ENCODE measurements around the gene AMER3.

The AMER3 gene

DNA sequence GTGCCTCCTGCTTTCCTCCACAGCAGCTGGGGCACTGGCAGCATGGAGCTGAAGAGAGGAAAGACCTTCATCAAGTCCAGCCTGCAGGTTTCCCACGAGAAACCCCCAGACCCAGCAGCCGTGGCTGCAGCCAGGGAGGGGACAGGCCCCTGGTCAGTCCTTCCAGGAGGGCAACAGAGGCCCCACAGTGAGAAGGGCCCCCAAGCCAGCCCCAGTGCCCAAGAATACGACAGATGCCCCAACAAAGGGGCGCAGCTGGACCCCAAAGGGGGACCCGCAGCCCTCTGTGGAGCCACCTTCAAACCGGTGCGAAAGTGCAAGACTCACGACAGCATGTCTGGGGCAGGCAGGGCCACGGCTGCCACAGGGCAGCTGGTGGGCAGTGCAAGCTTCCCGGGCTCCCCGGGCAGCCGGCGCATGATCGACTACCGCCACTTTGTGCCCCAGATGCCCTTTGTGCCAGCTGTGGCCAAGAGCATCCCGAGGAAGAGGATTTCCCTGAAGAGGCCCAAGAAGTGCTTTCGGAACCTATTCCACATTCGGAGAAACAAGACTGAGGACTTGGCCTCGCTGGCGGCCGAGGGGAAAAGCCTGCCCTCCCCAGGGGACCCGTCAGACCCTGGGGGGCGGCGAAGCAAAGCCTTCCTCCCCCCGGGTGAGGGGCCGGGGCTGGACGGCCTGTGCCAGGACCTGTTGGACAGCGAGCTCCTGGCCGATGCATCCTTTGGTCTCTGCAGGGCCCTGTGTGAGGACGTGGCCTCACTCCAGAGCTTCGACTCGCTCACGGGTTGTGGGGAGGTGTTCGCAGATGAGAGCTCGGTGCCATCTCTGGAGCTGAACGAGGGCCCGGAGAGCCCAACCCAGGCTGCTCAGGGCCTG is 6.9 kb downstream of the AMER3 start:
- no peaks in the 10 kb centered on the region for H3K9me3 ChIP-seq (ENCODE audit: control extremely low read depth in 1 of 5, control insufficient read depth in 4 of 5, insufficient read depth in 2 of 5, low read depth in 1 of 5, low read length in 4 of 5)
- CTCF ChIA-PET, result interaction anchor here (1.2 to 1.4 kb wide), 2 partner anchors 36 to 37 kb away, joined by 3 read pairs; no protein-coding TSS in a partner anchor
- H3K4me1 ChIP-seq (ENCODE audit: control extremely low read depth in 1 of 4, control insufficient read depth in 4 of 4, insufficient read depth in 4 of 4, low read length in 3 of 4), result no peaks in the 10 kb centered on the region
- H3K27me3 ChIP-seq (replicated peaks in 2 of 5; ENCODE audit: control insufficient read depth in 4 of 5, insufficient read depth in 5 of 5, low read length in 4 of 5), result peaks cover 0 to 34% (median 4%) of the 10 kb centered on the region in 5 experiments
- H3K36me3 ChIP-seq (ENCODE audit: control insufficient read depth in 4 of 4, insufficient read depth in 4 of 4, low read length in 3 of 4), result no peaks in the 10 kb centered on the region
- no peak for DNase-seq
- H3K27ac ChIP-seq (ENCODE audit: insufficient read depth in 1 of 2, low read depth in 1 of 2, low read length in 2 of 2, poor library complexity in 1 of 2, severe bottlenecking in 2 of 2), result no peak overlapping the region
- POLR2A ChIA-PET, result no interaction called here
- no peak overlapping the region for H3K4me3 ChIP-seq (ENCODE audit: control insufficient read depth in 1 of 7, extremely low read depth in 1 of 7, insufficient read depth in 4 of 7, low read depth in 2 of 7, low read length in 6 of 7)
- WGBS (ENCODE audit: insufficient coverage), result 89% methylated on average over 36 of the region's 37 CpGs

DNA sequence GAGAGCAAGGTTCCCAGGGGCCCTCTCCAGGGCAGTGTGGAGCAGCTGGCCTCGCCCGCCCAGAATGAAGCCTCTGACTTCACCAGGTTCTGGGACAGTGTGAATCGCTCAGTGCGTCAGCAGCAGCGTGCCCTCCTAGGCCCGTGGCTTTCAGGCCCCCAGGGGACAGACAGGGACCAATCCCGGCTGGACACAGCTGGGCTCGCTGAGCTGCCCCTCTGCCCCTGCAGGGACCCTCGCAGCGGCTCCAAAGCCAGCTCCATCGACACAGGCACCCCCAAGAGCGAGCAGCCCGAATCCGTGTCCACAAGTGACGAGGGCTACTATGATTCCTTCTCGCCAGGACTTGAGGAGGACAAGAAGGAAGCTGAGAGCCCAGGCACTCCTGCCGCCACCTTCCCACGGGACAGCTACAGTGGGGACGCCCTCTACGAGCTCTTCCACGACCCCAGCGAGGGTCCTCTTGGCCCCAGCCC is 7.6 kb downstream of the AMER3 start:
- peaks cover 0 to 28% (median 4%) of the 10 kb centered on the region in 5 experiments for H3K27me3 ChIP-seq (replicated peaks in 2 of 5; ENCODE audit: control insufficient read depth in 4 of 5, insufficient read depth in 5 of 5, low read length in 4 of 5)
- H3K4me1 ChIP-seq (ENCODE audit: control extremely low read depth in 1 of 4, control insufficient read depth in 4 of 4, insufficient read depth in 4 of 4, low read length in 3 of 4), result no peaks in the 10 kb centered on the region
- no peaks in the 10 kb centered on the region for H3K36me3 ChIP-seq (ENCODE audit: control insufficient read depth in 4 of 4, insufficient read depth in 4 of 4, low read length in 3 of 4)
- 95% methylated on average over 22 of the region's 22 CpGs for WGBS (ENCODE audit: insufficient coverage)
- H3K9me3 ChIP-seq (ENCODE audit: control extremely low read depth in 1 of 5, control insufficient read depth in 4 of 5, insufficient read depth in 2 of 5, low read depth in 1 of 5, low read length in 4 of 5), result no peaks in the 10 kb centered on the region
- no peak for DNase-seq
- ChIA-PET POLR2A (no interaction called here), CTCF (interaction anchor here (1.4 to 1.5 kb wide), 2 partner anchors 34 to 37 kb away, joined by 3 to 4 read pairs; no protein-coding TSS in a partner anchor)
- H3K4me3 ChIP-seq (ENCODE audit: control insufficient read depth in 1 of 7, extremely low read depth in 1 of 7, insufficient read depth in 4 of 7, low read depth in 2 of 7, low read length in 6 of 7), result no peak overlapping the region
- no peak overlapping the region for H3K27ac ChIP-seq (ENCODE audit: insufficient read depth in 1 of 2, low read depth in 1 of 2, low read length in 2 of 2, poor library complexity in 1 of 2, severe bottlenecking in 2 of 2)

DNA sequence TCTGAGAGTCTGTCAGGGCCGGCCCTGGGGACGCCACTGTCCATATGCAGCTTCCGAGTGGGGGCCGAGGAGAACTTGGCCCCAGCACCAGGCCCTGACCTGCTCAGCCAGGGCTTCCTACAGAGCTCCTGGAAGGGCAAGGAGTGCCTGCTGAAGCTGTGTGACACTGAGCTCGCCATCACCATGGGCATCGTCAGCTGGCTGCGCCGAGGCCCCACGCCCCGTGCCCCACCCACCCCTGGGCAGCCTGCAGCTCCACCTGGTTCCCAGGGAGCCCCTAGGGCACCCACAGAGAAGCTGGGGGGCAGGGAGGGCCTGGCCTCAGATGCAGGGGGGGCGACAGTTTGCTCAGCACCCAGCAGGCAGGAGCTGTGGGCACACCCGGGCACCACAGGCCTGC is 8.1 kb downstream of the AMER3 start:
- Histone ChIP-seq H3K27ac (ENCODE audit: insufficient read depth in 1 of 2, low read depth in 1 of 2, low read length in 2 of 2, poor library complexity in 1 of 2, severe bottlenecking in 2 of 2) (no peak overlapping the region), H3K9me3 (ENCODE audit: control extremely low read depth in 1 of 5, control insufficient read depth in 4 of 5, insufficient read depth in 2 of 5, low read depth in 1 of 5, low read length in 4 of 5) (no peaks in the 10 kb centered on the region), H3K36me3 (ENCODE audit: control insufficient read depth in 4 of 4, insufficient read depth in 4 of 4, low read length in 3 of 4) (no peaks in the 10 kb centered on the region), H3K4me1 (ENCODE audit: control extremely low read depth in 1 of 4, control insufficient read depth in 4 of 4, insufficient read depth in 4 of 4, low read length in 3 of 4) (no peaks in the 10 kb centered on the region), H3K27me3 (replicated peaks in 2 of 5; ENCODE audit: control insufficient read depth in 4 of 5, insufficient read depth in 5 of 5, low read length in 4 of 5) (peaks cover 0 to 24% (median 4%) of the 10 kb centered on the region in 5 experiments), H3K4me3 (ENCODE audit: control insufficient read depth in 1 of 7, extremely low read depth in 1 of 7, insufficient read depth in 4 of 7, low read depth in 2 of 7, low read length in 6 of 7) (no peak overlapping the region)
- POLR2A ChIA-PET, result no interaction called here
- 98% methylated on average over 12 of the region's 12 CpGs for WGBS (ENCODE audit: insufficient coverage)
- CTCF ChIA-PET, result interaction anchor here (1.5 kb wide), 1 partner anchor 34 kb away, joined by 4 read pairs; no protein-coding TSS in a partner anchor
- no peak for DNase-seq

DNA sequence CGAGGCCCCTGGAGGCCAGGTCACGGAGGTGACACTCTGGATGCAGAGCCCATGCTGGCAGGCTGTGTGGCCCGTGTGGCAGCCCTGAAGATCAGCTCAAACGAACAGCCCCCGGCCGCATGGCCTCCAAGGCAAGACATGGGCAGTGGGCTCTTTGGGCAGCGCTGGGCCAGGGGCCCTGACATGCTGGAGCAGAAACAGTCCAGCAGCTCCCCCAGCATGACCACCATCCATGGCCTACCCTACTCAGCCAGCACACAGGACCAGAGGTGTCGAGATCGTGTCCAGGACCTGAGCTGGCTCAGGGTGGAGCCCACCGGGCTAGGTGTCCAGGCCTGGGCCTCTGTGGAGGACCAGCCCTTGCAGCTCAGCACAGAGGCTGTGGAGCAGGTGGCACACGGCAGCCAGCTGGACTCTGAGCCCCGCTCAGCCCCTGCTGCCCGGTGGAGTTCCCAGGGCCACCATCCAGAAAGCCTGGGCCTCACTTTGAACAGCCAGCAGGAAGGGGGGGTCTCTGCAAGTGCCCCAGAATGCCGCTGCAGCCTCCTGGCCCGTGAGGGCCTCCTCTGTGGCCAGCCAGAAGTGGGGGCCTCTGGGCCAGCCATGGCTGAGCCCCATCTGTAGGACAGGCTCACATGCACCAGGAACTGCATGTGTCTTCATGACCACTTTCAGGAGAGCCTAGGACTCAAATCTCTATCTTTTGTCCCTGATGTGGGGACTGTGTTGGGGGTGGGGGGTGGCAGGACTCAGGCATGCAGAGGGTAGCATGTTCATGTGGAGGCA is 8.9 kb downstream of the AMER3 start:
- Histone ChIP-seq H3K4me3 (ENCODE audit: control insufficient read depth in 1 of 7, extremely low read depth in 1 of 7, insufficient read depth in 4 of 7, low read depth in 2 of 7, low read length in 6 of 7) (no peak overlapping the region), H3K27me3 (replicated peaks in 2 of 5; ENCODE audit: control insufficient read depth in 4 of 5, insufficient read depth in 5 of 5, low read length in 4 of 5) (peaks cover 0 to 18% (median 4%) of the 10 kb centered on the region in 5 experiments), H3K9me3 (ENCODE audit: control extremely low read depth in 1 of 5, control insufficient read depth in 4 of 5, insufficient read depth in 2 of 5, low read depth in 1 of 5, low read length in 4 of 5) (no peaks in the 10 kb centered on the region), H3K36me3 (ENCODE audit: control insufficient read depth in 4 of 4, insufficient read depth in 4 of 4, low read length in 3 of 4) (no peaks in the 10 kb centered on the region), H3K4me1 (ENCODE audit: control extremely low read depth in 1 of 4, control insufficient read depth in 4 of 4, insufficient read depth in 4 of 4, low read length in 3 of 4) (no peaks in the 10 kb centered on the region), H3K27ac (ENCODE audit: insufficient read depth in 1 of 2, low read depth in 1 of 2, low read length in 2 of 2, poor library complexity in 1 of 2, severe bottlenecking in 2 of 2) (no peak overlapping the region)
- CTCF ChIA-PET, result interaction anchor here (1.5 kb wide), 1 partner anchor 33 kb away, joined by 4 read pairs; no protein-coding TSS in a partner anchor
- 96% methylated on average over 15 of the region's 15 CpGs for WGBS (ENCODE audit: insufficient coverage)
- POLR2A ChIA-PET, result no interaction called here
- no peak for DNase-seq

DNA sequence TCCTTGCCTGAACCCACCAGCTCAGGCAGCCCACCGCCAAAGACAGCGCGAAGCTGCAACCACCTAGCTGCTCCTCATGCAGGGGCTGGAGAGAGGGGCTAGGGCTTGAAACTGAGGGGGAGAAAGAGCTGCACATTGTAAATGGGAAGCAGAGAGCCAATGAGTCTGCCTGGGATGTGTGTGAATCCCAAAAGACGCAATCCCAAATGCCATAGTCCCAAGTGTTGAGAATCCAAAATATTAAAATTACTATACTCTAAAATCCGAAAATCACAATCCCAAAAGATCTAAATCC is 9.4 kb downstream of the AMER3 start:
- ChIA-PET CTCF (no interaction called here), POLR2A (no interaction called here)
- Histone ChIP-seq H3K27ac (ENCODE audit: insufficient read depth in 1 of 2, low read depth in 1 of 2, low read length in 2 of 2, poor library complexity in 1 of 2, severe bottlenecking in 2 of 2) (no peak overlapping the region), H3K27me3 (replicated peaks in 2 of 5; ENCODE audit: control insufficient read depth in 4 of 5, insufficient read depth in 5 of 5, low read length in 4 of 5) (peaks cover 0 to 18% (median 4%) of the 10 kb centered on the region in 5 experiments), H3K4me3 (ENCODE audit: control insufficient read depth in 1 of 7, extremely low read depth in 1 of 7, insufficient read depth in 4 of 7, low read depth in 2 of 7, low read length in 6 of 7) (no peak overlapping the region), H3K9me3 (ENCODE audit: control extremely low read depth in 1 of 5, control insufficient read depth in 4 of 5, insufficient read depth in 2 of 5, low read depth in 1 of 5, low read length in 4 of 5) (no peaks in the 10 kb centered on the region), H3K4me1 (ENCODE audit: control extremely low read depth in 1 of 4, control insufficient read depth in 4 of 4, insufficient read depth in 4 of 4, low read length in 3 of 4) (no peaks in the 10 kb centered on the region), H3K36me3 (ENCODE audit: control insufficient read depth in 4 of 4, insufficient read depth in 4 of 4, low read length in 3 of 4) (no peaks in the 10 kb centered on the region)
- no peak for DNase-seq
- no CpG with 5 or more reads among the region's 5 CpGs for WGBS (ENCODE audit: insufficient coverage)

DNA sequence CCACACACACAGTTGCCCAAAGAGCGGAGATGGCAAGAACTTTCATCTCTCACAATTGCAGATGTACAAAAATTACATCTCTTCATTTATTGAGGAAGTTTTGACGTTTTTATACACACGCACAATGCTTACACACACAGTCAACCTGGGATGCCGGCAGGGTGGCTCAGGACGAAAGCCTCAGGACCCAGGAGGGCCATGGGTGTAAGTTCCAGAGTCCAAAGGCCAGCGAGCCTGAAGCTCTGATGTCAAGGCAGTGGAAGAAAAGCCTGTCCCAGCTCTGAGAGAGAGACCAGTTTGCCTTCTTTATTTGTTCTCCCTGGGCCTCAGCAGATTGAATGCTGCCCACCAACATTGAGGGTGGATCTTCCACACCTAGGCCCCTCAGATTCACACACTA is 10.1 kb downstream of the AMER3 start:
- CTCF ChIA-PET, result no interaction called here
- Histone ChIP-seq H3K27me3 (replicated peaks in 2 of 5; ENCODE audit: control insufficient read depth in 4 of 5, insufficient read depth in 5 of 5, low read length in 4 of 5) (peaks cover 0 to 11% (median 4%) of the 10 kb centered on the region in 5 experiments), H3K9me3 (ENCODE audit: control extremely low read depth in 1 of 5, control insufficient read depth in 4 of 5, insufficient read depth in 2 of 5, low read depth in 1 of 5, low read length in 4 of 5) (no peaks in the 10 kb centered on the region), H3K27ac (ENCODE audit: insufficient read depth in 1 of 2, low read depth in 1 of 2, low read length in 2 of 2, poor library complexity in 1 of 2, severe bottlenecking in 2 of 2) (no peak overlapping the region), H3K4me1 (ENCODE audit: control extremely low read depth in 1 of 4, control insufficient read depth in 4 of 4, insufficient read depth in 4 of 4, low read length in 3 of 4) (no peaks in the 10 kb centered on the region), H3K36me3 (ENCODE audit: control insufficient read depth in 4 of 4, insufficient read depth in 4 of 4, low read length in 3 of 4) (no peaks in the 10 kb centered on the region), H3K4me3 (ENCODE audit: control insufficient read depth in 1 of 7, extremely low read depth in 1 of 7, insufficient read depth in 4 of 7, low read depth in 2 of 7, low read length in 6 of 7) (no peak overlapping the region)
- no peak for DNase-seq
- POLR2A ChIA-PET, result no interaction called here
- WGBS (ENCODE audit: insufficient coverage), result 92% methylated on average over 6 of the region's 6 CpGs

DNA sequence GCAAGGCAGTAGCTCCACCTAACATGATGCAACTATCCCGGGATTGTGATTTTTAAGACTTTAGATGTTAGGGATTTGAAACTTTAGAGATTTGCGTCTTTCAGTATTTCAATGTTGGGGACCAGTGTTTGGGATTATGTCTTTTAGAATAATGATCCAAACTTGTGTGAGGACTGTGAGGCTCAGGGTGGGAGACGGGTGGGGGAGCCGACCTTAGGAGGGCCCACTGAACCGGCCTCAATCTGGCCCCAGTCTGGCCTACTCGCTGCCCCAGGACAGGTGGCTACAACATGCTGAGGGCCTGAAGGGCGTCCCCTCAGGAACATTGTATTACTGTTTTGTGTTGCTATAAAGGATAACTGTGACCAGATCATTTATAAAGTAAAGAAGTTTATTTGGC is 10.7 kb downstream of the AMER3 start:
- WGBS (ENCODE audit: insufficient coverage), result 98% methylated on average over 5 of the region's 7 CpGs
- H3K27me3 ChIP-seq (replicated peaks in 2 of 5; ENCODE audit: control insufficient read depth in 4 of 5, insufficient read depth in 5 of 5, low read length in 4 of 5), result peaks cover 0 to 6% (median 2%) of the 10 kb centered on the region in 5 experiments
- no peaks in the 10 kb centered on the region for H3K4me1 ChIP-seq (ENCODE audit: control extremely low read depth in 1 of 4, control insufficient read depth in 4 of 4, insufficient read depth in 4 of 4, low read length in 3 of 4)
- H3K27ac ChIP-seq (ENCODE audit: insufficient read depth in 1 of 2, low read depth in 1 of 2, low read length in 2 of 2, poor library complexity in 1 of 2, severe bottlenecking in 2 of 2), result no peak overlapping the region
- no peak overlapping the region for H3K4me3 ChIP-seq (ENCODE audit: control insufficient read depth in 1 of 7, extremely low read depth in 1 of 7, insufficient read depth in 4 of 7, low read depth in 2 of 7, low read length in 6 of 7)
- H3K36me3 ChIP-seq (ENCODE audit: control insufficient read depth in 4 of 4, insufficient read depth in 4 of 4, low read length in 3 of 4), result no peaks in the 10 kb centered on the region
- DNase-seq, result no peak
- H3K9me3 ChIP-seq (ENCODE audit: control extremely low read depth in 1 of 5, control insufficient read depth in 4 of 5, insufficient read depth in 2 of 5, low read depth in 1 of 5, low read length in 4 of 5), result no peaks in the 10 kb centered on the region
- POLR2A ChIA-PET, result no interaction called here
- CTCF ChIA-PET, result no interaction called here

Data from common myeloid progenitor, CD34-positive (primary cell).